ENCODE measurements around the gene STAMBP. TPM values are rescaled to one million over a fixed set of nuclear protein-coding genes. Genes with fewer than 3 reads are reported as not detected.
"Not testable (repeated sequence)": the region's sequence is repeated elsewhere in the genome, so short reads cannot be mapped to it uniquely, and the experiment has no call there.

STAMBP gene
- total and polyA plus RNA-seq, 3 experiments from 2014 or later = 47.8 to 71.9 (median 71.7) TPM

GRCh38 chr2:73897240-73897583 is 68.5 kb downstream of the STAMBP start:
- Mint-ChIP-seq H3K27me3 (peaks cover under 1 to 3% of the 10 kb centered on the region in 2 donors), H3K36me3 (no peaks in the 10 kb centered on the region), H3K4me1 (peaks cover 12 to 24% (median 23%) of the 10 kb centered on the region in 3 donors), H3K9me3 (no peaks in the 10 kb centered on the region), H3K4me3 (peak overlapping the region in 1 of 7 donors; percentile 77), H3K27ac (peak overlapping the region in 7 of 8 donors; percentile 29 to 100 (median 94))
- CTCF ChIA-PET = interaction anchor here (1.7 kb wide), 1 partner anchor 90 kb away, joined by 4 read pairs; no protein-coding TSS in a partner anchor
- POLR2A ChIA-PET = no interaction called here
- Histone ChIP-seq H3K27ac (ENCODE audit: low read depth, low read length) (no peak overlapping the region), H3K36me3 (ENCODE audit: insufficient read depth, low read length) (no peaks in the 10 kb centered on the region), H3K27me3 (ENCODE audit: insufficient read depth, low read length, poor library complexity, severe bottlenecking) (no peaks in the 10 kb centered on the region), H3K4me1 (ENCODE audit: insufficient read depth, low read length) (peaks cover 21% of the 10 kb centered on the region), H3K4me3 (ENCODE audit: low read length) (no peak overlapping the region), H3K9me3 (ENCODE audit: low read length) (no peaks in the 10 kb centered on the region)
- no peak for DNase-seq

- peaks cover 12 to 24% (median 23%) of the 10 kb centered on the region in 3 donors for H3K4me1 Mint-ChIP-seq
- no peaks in the 10 kb centered on the region for H3K9me3 ChIP-seq (ENCODE audit: low read length)
- no peak overlapping the region for H3K4me3 Mint-ChIP-seq
- H3K4me1 ChIP-seq (ENCODE audit: insufficient read depth, low read length) = peaks cover 21% of the 10 kb centered on the region
- ChIA-PET CTCF (interaction anchor here (1.7 kb wide), 1 partner anchor 90 kb away, joined by 4 read pairs; no protein-coding TSS in a partner anchor), POLR2A (no interaction called here)
- H3K27me3 ChIP-seq (ENCODE audit: insufficient read depth, low read length, poor library complexity, severe bottlenecking) = no peaks in the 10 kb centered on the region
- no peak overlapping the region for H3K27ac ChIP-seq (ENCODE audit: low read depth, low read length)
- H3K4me3 ChIP-seq (ENCODE audit: low read length) = no peak overlapping the region
- H3K36me3 Mint-ChIP-seq = peaks cover 0 to 1% (median 0%) of the 10 kb centered on the region in 3 donors
- H3K36me3 ChIP-seq (ENCODE audit: insufficient read depth, low read length) = no peaks in the 10 kb centered on the region
- H3K27me3 Mint-ChIP-seq = peaks cover 3 to 6% of the 10 kb centered on the region in 2 donors
- H3K9me3 Mint-ChIP-seq = no peaks in the 10 kb centered on the region
- DNase-seq = no peak
- H3K27ac Mint-ChIP-seq = peak overlapping the region in 5 of 8 donors; percentile 14 to 97 (median 47)
Observed at GRCh38 chr2:73897934-73898333, 69.2 kb downstream of the STAMBP start.

- H3K27ac Mint-ChIP-seq = no peak overlapping the region
- Histone ChIP-seq H3K27me3 (ENCODE audit: insufficient read depth, low read length, poor library complexity, severe bottlenecking) (no peaks in the 10 kb centered on the region), H3K36me3 (ENCODE audit: insufficient read depth, low read length) (no peaks in the 10 kb centered on the region), H3K4me1 (ENCODE audit: insufficient read depth, low read length) (peaks cover 21% of the 10 kb centered on the region), H3K9me3 (ENCODE audit: low read length) (no peaks in the 10 kb centered on the region), H3K27ac (ENCODE audit: low read depth, low read length) (no peak overlapping the region), H3K4me3 (ENCODE audit: low read length) (no peak overlapping the region)
- H3K4me3 Mint-ChIP-seq = no peak overlapping the region
- peaks cover 3 to 6% of the 10 kb centered on the region in 2 donors for H3K27me3 Mint-ChIP-seq
- H3K9me3 Mint-ChIP-seq = no peaks in the 10 kb centered on the region
- peaks cover 12 to 23% (median 19%) of the 10 kb centered on the region in 3 donors for H3K4me1 Mint-ChIP-seq
- ChIA-PET CTCF (no interaction called here), POLR2A (no interaction called here)
- no peak for DNase-seq
- peaks cover 0 to 1% (median 0%) of the 10 kb centered on the region in 3 donors for H3K36me3 Mint-ChIP-seq
Observed at GRCh38 chr2:73899801-73900336, 71.1 kb downstream of the STAMBP start.

- H3K9me3 ChIP-seq (ENCODE audit: low read length) = no peaks in the 10 kb centered on the region
- Mint-ChIP-seq H3K4me1 (peaks cover 10 to 14% (median 12%) of the 10 kb centered on the region in 3 donors), H3K27ac (no peak overlapping the region), H3K4me3 (no peak overlapping the region), H3K36me3 (peaks cover 0 to 1% (median 0%) of the 10 kb centered on the region in 3 donors), H3K9me3 (no peaks in the 10 kb centered on the region), H3K27me3 (peaks cover 3 to 6% of the 10 kb centered on the region in 2 donors)
- no peaks in the 10 kb centered on the region for H3K27me3 ChIP-seq (ENCODE audit: insufficient read depth, low read length, poor library complexity, severe bottlenecking)
- H3K27ac ChIP-seq (ENCODE audit: low read depth, low read length) = no peak overlapping the region
- POLR2A ChIA-PET = no interaction called here
- peaks cover 15% of the 10 kb centered on the region for H3K4me1 ChIP-seq (ENCODE audit: insufficient read depth, low read length)
- CTCF ChIA-PET = no interaction called here
- no peak overlapping the region for H3K4me3 ChIP-seq (ENCODE audit: low read length)
- no peak for DNase-seq
- no peaks in the 10 kb centered on the region for H3K36me3 ChIP-seq (ENCODE audit: insufficient read depth, low read length)
Observed at GRCh38 chr2:73901143-73901542, 72.4 kb downstream of the STAMBP start.

GRCh38 chr2:73902284-73902683 is 73.5 kb downstream of the STAMBP start:
- Mint-ChIP-seq H3K4me1 (peaks cover 0 to 2% (median 1%) of the 10 kb centered on the region in 3 donors), H3K27ac (peak overlapping the region in 1 of 8 donors; percentile 22), H3K9me3 (no peaks in the 10 kb centered on the region), H3K27me3 (peaks cover 2 to 6% of the 10 kb centered on the region in 2 donors), H3K4me3 (no peak overlapping the region), H3K36me3 (peaks cover 0 to 1% (median 0%) of the 10 kb centered on the region in 3 donors)
- no peak overlapping the region for H3K4me3 ChIP-seq (ENCODE audit: low read length)
- H3K27me3 ChIP-seq (ENCODE audit: insufficient read depth, low read length, poor library complexity, severe bottlenecking) = no peaks in the 10 kb centered on the region
- H3K9me3 ChIP-seq (ENCODE audit: low read length) = no peaks in the 10 kb centered on the region
- ChIA-PET CTCF (no interaction called here), POLR2A (no interaction called here)
- H3K36me3 ChIP-seq (ENCODE audit: insufficient read depth, low read length) = no peaks in the 10 kb centered on the region
- no peak overlapping the region for H3K27ac ChIP-seq (ENCODE audit: low read depth, low read length)
- H3K4me1 ChIP-seq (ENCODE audit: insufficient read depth, low read length) = peaks cover 4% of the 10 kb centered on the region
- DNase-seq = no peak

DNA sequence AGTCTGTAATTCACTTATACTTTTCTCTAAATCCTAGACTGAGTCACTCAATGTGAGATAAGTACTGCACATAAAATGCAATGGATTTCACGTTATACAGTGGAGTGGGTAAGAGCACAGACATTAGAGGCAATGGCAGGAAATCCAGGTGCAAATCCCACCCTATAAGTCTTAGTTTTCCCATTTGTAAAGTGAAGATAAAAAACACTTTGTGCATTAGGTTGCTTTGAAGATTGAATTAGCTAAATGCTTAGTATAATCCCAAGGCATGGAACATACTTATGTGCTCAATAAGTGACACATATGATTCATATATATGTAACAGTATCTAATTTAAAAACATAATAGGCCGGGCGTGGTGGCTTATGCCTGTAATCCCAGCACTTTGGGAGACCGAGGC is 74.6 kb downstream of the STAMBP start:
- Histone ChIP-seq H3K4me3 (ENCODE audit: low read length) (no peak overlapping the region), H3K27ac (ENCODE audit: low read depth, low read length) (no peak overlapping the region), H3K4me1 (ENCODE audit: insufficient read depth, low read length) (no peaks in the 10 kb centered on the region), H3K27me3 (ENCODE audit: insufficient read depth, low read length, poor library complexity, severe bottlenecking) (no peaks in the 10 kb centered on the region), H3K36me3 (ENCODE audit: insufficient read depth, low read length) (no peaks in the 10 kb centered on the region), H3K9me3 (ENCODE audit: low read length) (no peaks in the 10 kb centered on the region)
- ChIA-PET CTCF (no interaction called here), POLR2A (no interaction called here)
- no peak overlapping the region for H3K4me3 Mint-ChIP-seq
- peaks cover 2 to 6% of the 10 kb centered on the region in 2 donors for H3K27me3 Mint-ChIP-seq
- DNase-seq = no peak
- H3K9me3 Mint-ChIP-seq = no peaks in the 10 kb centered on the region
- H3K27ac Mint-ChIP-seq = peak overlapping the region in 1 of 8 donors; percentile 65
- peaks cover 0 to 3% (median 0%) of the 10 kb centered on the region in 3 donors for H3K4me1 Mint-ChIP-seq
- peaks cover 0 to 1% (median 0%) of the 10 kb centered on the region in 3 donors for H3K36me3 Mint-ChIP-seq

DNA sequence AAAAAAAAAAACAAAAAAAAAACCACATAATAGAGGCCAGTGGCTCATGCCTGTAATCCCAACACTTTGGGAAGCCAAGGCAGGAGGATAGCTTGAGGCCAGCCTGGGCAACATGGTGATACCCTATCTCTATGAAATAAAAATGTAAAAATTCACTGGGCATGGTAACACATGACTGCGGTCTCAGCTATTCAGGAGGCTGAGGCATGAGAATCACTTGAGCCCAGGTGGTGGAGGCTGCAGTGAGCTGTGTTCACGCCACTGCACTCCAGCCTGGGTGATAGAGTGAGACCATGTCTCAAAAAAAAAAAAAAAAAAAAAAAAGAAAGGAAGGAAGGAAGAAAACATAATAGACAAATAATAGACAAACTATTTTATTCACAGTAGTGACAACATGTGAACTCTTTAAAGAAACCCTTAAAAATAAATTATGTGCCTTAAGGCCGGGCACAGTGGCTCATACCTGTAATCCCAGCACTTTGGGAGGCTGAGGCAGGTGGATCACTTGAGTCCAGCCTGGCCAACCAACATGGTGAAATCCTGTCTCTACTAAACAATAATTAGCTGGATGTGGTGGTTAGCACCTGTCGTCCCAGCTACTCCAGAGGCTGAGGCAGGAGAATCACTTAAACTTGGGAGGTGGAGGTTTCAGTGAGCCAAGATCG is 75.3 kb downstream of the STAMBP start:
- H3K4me1 Mint-ChIP-seq; H3K9me3 ChIP-seq (ENCODE audit: low read length); H3K27ac ChIP-seq (ENCODE audit: low read depth, low read length); H3K27me3 ChIP-seq (ENCODE audit: insufficient read depth, low read length, poor library complexity, severe bottlenecking); H3K27ac Mint-ChIP-seq; H3K4me1 ChIP-seq (ENCODE audit: insufficient read depth, low read length); H3K4me3 ChIP-seq (ENCODE audit: low read length); POLR2A ChIA-PET; H3K36me3 Mint-ChIP-seq; H3K9me3 Mint-ChIP-seq; DNase-seq; H3K36me3 ChIP-seq (ENCODE audit: insufficient read depth, low read length); H3K4me3 Mint-ChIP-seq; CTCF ChIA-PET; H3K27me3 Mint-ChIP-seq: not testable (repeated sequence)

- no peaks in the 10 kb centered on the region for H3K27me3 ChIP-seq (ENCODE audit: insufficient read depth, low read length, poor library complexity, severe bottlenecking)
- H3K36me3 ChIP-seq (ENCODE audit: insufficient read depth, low read length) = no peaks in the 10 kb centered on the region
- peaks cover 0 to 3% (median 0%) of the 10 kb centered on the region in 3 donors for H3K4me1 Mint-ChIP-seq
- CTCF ChIA-PET = no interaction called here
- H3K9me3 ChIP-seq (ENCODE audit: low read length) = no peaks in the 10 kb centered on the region
- POLR2A ChIA-PET = no interaction called here
- H3K27ac Mint-ChIP-seq = no peak overlapping the region
- H3K4me3 Mint-ChIP-seq = no peak overlapping the region
- peaks cover 2 to 6% of the 10 kb centered on the region in 2 donors for H3K27me3 Mint-ChIP-seq
- no peak overlapping the region for H3K27ac ChIP-seq (ENCODE audit: low read depth, low read length)
- no peaks in the 10 kb centered on the region for H3K4me1 ChIP-seq (ENCODE audit: insufficient read depth, low read length)
- H3K9me3 Mint-ChIP-seq = no peaks in the 10 kb centered on the region
- peaks cover 0 to 1% (median 0%) of the 10 kb centered on the region in 3 donors for H3K36me3 Mint-ChIP-seq
- H3K4me3 ChIP-seq (ENCODE audit: low read length) = no peak overlapping the region
- no peak for DNase-seq
Observed at GRCh38 chr2:73904952-73905351, 76.2 kb downstream of the STAMBP start.

All from CD8-positive, alpha-beta memory T cell (primary cell).